ENCODE data around the gene CDH13. TPM values are rescaled to one million over a fixed set of nuclear protein-coding genes. Genes with fewer than 3 reads are reported as not detected.

CDH13 gene
- total and polyA plus RNA-seq, 2 of the 8 experiments (the other 6 are each of a cell fraction or from before 2014, with no cell fraction given) = 2.3 to 2.4 TPM

GRCh38 chr16:83685615-83686165, 1058.9 kb downstream of the CDH13 start:
- no peak overlapping the region for H4K91ac ChIP-seq (replicated peaks; ENCODE audit: insufficient read length, low read length)
- H2BK5ac ChIP-seq (ENCODE audit: low read depth, low read length) = no peak overlapping the region
- no peak overlapping the region for H3K4ac ChIP-seq (replicated peaks; ENCODE audit: insufficient read length, low read depth, low read length)
- no peak overlapping the region for H3K56ac ChIP-seq (replicated peaks; ENCODE audit: insufficient read length, low read depth, low read length)
- ChIA-PET CTCF (ENCODE audit: partially characterized antibody) (interaction anchor here (1.3 kb wide), 1 partner anchor 10 kb away, joined by 5 read pairs; no protein-coding TSS in a partner anchor), POLR2A (ENCODE audit: partially characterized antibody) (no interaction called here)
- peaks cover 0 to 7% (median 5%) of the 10 kb centered on the region in 4 experiments; a peak in 4 of 7 replicates for H3K4me1 ChIP-seq (replicated peaks in 1 of 4; ENCODE audit: control insufficient read depth in 3 of 4, insufficient read depth in 4 of 4, low read length in 3 of 4)
- H4K20me1 ChIP-seq (replicated peaks in 1 of 2; ENCODE audit: control insufficient read depth in 1 of 2, insufficient read depth in 2 of 2, low read length in 2 of 2) = no peaks in the 10 kb centered on the region
- H3K23ac ChIP-seq (ENCODE audit: insufficient read length) = no peak overlapping the region
- no peak overlapping the region for H2AFZ ChIP-seq (ENCODE audit: low read length)
- H2BK20ac ChIP-seq (ENCODE audit: low read length) = no peak overlapping the region
- H2BK15ac ChIP-seq (ENCODE audit: low read length) = no peak overlapping the region
- no peaks in the 10 kb centered on the region for H3K36me3 ChIP-seq (ENCODE audit: control insufficient read depth in 2 of 4, insufficient read depth in 4 of 4, low read length in 3 of 4)
- no peak overlapping the region for H3K14ac ChIP-seq (ENCODE audit: insufficient read length)
- no peak overlapping the region for H3K4me3 ChIP-seq (ENCODE audit: extremely low read depth in 1 of 4, insufficient read depth in 2 of 4, low read depth in 3 of 4, low read length in 4 of 4)
- 87% methylated on average over 8 of the region's 8 CpGs; no CpG with 5 or more reads in 1 of the 2 experiments for WGBS, 2 experiments (ENCODE audit: extremely low coverage in 1 of 2, insufficient coverage in 1 of 2, insufficient read length in 1 of 2, insufficient replicate concordance in 2 of 2, low coverage in 1 of 2, low lambda C conversion rate in 2 of 2, missing lambda C conversion rate in 1 of 2)
- no peak for DNase-seq (ENCODE audit: low read depth in 1 of 2, low spot score in 2 of 2)
- no peak overlapping the region for H2AK5ac ChIP-seq (ENCODE audit: low read depth, low read length)
- H4K8ac ChIP-seq (ENCODE audit: extremely low read depth, insufficient read depth, low read length) = no peak overlapping the region
- no peaks in the 10 kb centered on the region for H3K23me2 ChIP-seq (ENCODE audit: low read depth, low read length)
- H4K5ac ChIP-seq (ENCODE audit: insufficient read length, low read depth, low read length) = no peak overlapping the region
- H3K79me2 ChIP-seq (ENCODE audit: control insufficient read depth in 1 of 2, insufficient read depth in 2 of 2, low read length in 2 of 2) = no peaks in the 10 kb centered on the region
- no peak for FAIRE-seq
- no peaks in the 10 kb centered on the region for H3K79me1 ChIP-seq (ENCODE audit: low read depth, low read length)
- no peak overlapping the region for H3K18ac ChIP-seq (ENCODE audit: extremely low read depth, low read length)
- no peak overlapping the region for H2BK120ac ChIP-seq (replicated peaks; ENCODE audit: low read depth, low read length)
- H2BK12ac ChIP-seq (ENCODE audit: low read depth, low read length) = no peak overlapping the region
- no peaks in the 10 kb centered on the region for H3K27me3 ChIP-seq (replicated peaks in 1 of 4; ENCODE audit: control insufficient read depth in 3 of 4, extremely low read depth in 1 of 4, insufficient read depth in 3 of 4, low read length in 3 of 4)
- H3K4me2 ChIP-seq (ENCODE audit: insufficient read depth in 1 of 2, low read depth in 2 of 2, low read length in 2 of 2) = no peak overlapping the region
- no peak overlapping the region for H3K27ac ChIP-seq (ENCODE audit: low read depth, low read length)
- no peak overlapping the region for H3K9ac ChIP-seq (replicated peaks in 1 of 4; ENCODE audit: extremely low read depth in 1 of 4, low read depth in 3 of 4, low read length in 3 of 4)
- H3K9me3 ChIP-seq (ENCODE audit: insufficient read depth in 2 of 2, low read depth in 1 of 2, low read length in 1 of 2) = no peaks in the 10 kb centered on the region
- no peak for TF ChIP-seq POLR2A (IDR thresholded peaks at IDR 0.05; ENCODE audit: control extremely low read depth in 1 of 2, low read depth in 2 of 2, low read length in 2 of 2)
- no peak for TF ChIP-seq GABPA (IDR thresholded peaks at IDR 0.05; ENCODE audit: borderline replicate concordance, insufficient read depth, low read length)
- no peak for TF ChIP-seq MAFK (IDR thresholded peaks at IDR 0.05; ENCODE audit: low read depth, low read length)
- no peak for TF ChIP-seq YY1 (IDR thresholded peaks at IDR 0.05; ENCODE audit: low read depth, low read length)
- no peak for TF ChIP-seq NRF1 (IDR thresholded peaks at IDR 0.05; ENCODE audit: low read depth, low read length)
- TF ChIP-seq PHF8 (conservative IDR thresholded peaks at IDR 0.05; ENCODE audit: low read depth, low read length) = no peak
- TF ChIP-seq CEBPB (IDR thresholded peaks at IDR 0.05; ENCODE audit: low read depth, low read length) = no peak
- TF ChIP-seq CBX8 (IDR thresholded peaks at IDR 0.05; ENCODE audit: borderline replicate concordance, low read depth, low read length) = no peak
- no peak for TF ChIP-seq POLR2AphosphoS5 (IDR thresholded peaks at IDR 0.05; ENCODE audit: low read depth, low read length)
- no peak for TF ChIP-seq CHD2 (IDR thresholded peaks at IDR 0.05; ENCODE audit: low read length)
- no peak for TF ChIP-seq POU5F1 (IDR thresholded peaks at IDR 0.05; ENCODE audit: low read depth, low read length)
- TF ChIP-seq ASH2L (IDR thresholded peaks at IDR 0.05; ENCODE audit: low read length) = no peak
- TF ChIP-seq NANOG (IDR thresholded peaks at IDR 0.05; ENCODE audit: insufficient read depth, low read depth, low read length, poor library complexity, severe bottlenecking) = no peak
- TF ChIP-seq HDAC6 (IDR thresholded peaks at IDR 0.05; ENCODE audit: low read depth, low read length) = no peak
- TF ChIP-seq RNF2 (IDR thresholded peaks at IDR 0.05; ENCODE audit: borderline replicate concordance, low read depth, low read length, missing control alignments, poor library complexity, severe bottlenecking) = no peak
